OCI-LY3 (cell line): ENCODE measurements around the gene ITGB8.
"Not testable (repeated sequence)": the region's sequence is repeated elsewhere in the genome, so short reads cannot be mapped to it uniquely, and the experiment has no call there.

Source experiments
- CTCF ChIP-seq: fragments of 200-600, 300-600 bp; sonication (generic); IDR thresholded peaks from 2 replicates; pipeline ENCODE4 v1.5.1; 2014; ENCODE audit warnings: antibody characterized with exemption, low read length, low read depth
- EZH2phosphoT487 ChIP-seq: fragments of 200-600 bp; shearing (Covaris generic); IDR thresholded peaks from 2 replicates; pipeline ENCODE4 v1.6.1; 2018; ENCODE audit warnings: antibody characterized with exemption, mixed run types, low read depth

GRCh38 chr7:20302300-20302699, 28.4 kb upstream of the ITGB8 start:
- TF ChIP-seq CTCF, EZH2phosphoT487: not testable (repeated sequence)
